Panc1 (cell line): Measurements from ENCODE around the gene SLC25A43. TPM values are rescaled to one million over a fixed set of nuclear protein-coding genes. Genes with fewer than 3 reads are reported as not detected.
"Not testable (repeated sequence)": the region's sequence is repeated elsewhere in the genome, so short reads cannot be mapped to it uniquely, and the experiment has no call there.

Source experiments
- ATAC-seq: fragments of 200-7000 bp; cut with Tn5 transposase; 2 replicates; pipeline ENCODE4 v1.9.1; 2020; ENCODE audit warnings: mild to moderate bottlenecking, moderate library complexity
- BruUV-seq: library from RNA; stranded (reverse); fragments of 400-500 nt; replicated peaks from 2 replicates; lab custom pipeline; 2021; lab: Mats Ljungman, UMichigan
- CTCF ChIA-PET: fragments of 300-600 bp; sonication (Branson Sonifier 250); formaldehyde crosslinking; loops from one replicate; lab custom pipeline; 2022; ENCODE audit warnings: antibody characterized with exemption; lab: Charles Lee
- POLR2A ChIA-PET: fragments of 300-600 bp; sonication (Branson Sonifier 250); formaldehyde crosslinking; loops from one replicate; lab custom pipeline; 2022; ENCODE audit warnings: antibody characterized with exemption; lab: Charles Lee
- DNase-seq: peaks from one replicate; pipeline ENCODE4 v3.0.0-alpha.2; 2010; ENCODE audit warnings: low read depth, low spot score
- H3K27ac ChIP-seq: 2 replicates; pipeline ENCODE4 v1.5.1; 2011; ENCODE audit warnings: mild to moderate bottlenecking, low read length, inconsistent platforms
- H3K27me3 ChIP-seq: fragments of 200-500 bp; sonication (Bioruptor generic); 2 replicates; pipeline ENCODE4 v1.6.0; 2014; ENCODE audit warnings: low read length, inconsistent platforms; ENCODE audit not compliant: control insufficient read depth, insufficient read depth
- H3K36me3 ChIP-seq: fragments of 200-500 bp; sonication (Bioruptor generic); 2 replicates; pipeline ENCODE4 v1.5.1; 2014; ENCODE audit warnings: inconsistent platforms, mild to moderate bottlenecking, low read length, moderate library complexity; ENCODE audit not compliant: control insufficient read depth, insufficient read depth
- H3K4me1 ChIP-seq: 2 replicates; pipeline ENCODE4 v1.5.1; 2011; ENCODE audit warnings: inconsistent platforms, mild to moderate bottlenecking, low read length, moderate library complexity; ENCODE audit not compliant: control insufficient read depth, insufficient read depth
- H3K4me3 ChIP-seq, 2 experiments: 2 replicates each; pipeline ENCODE4 v1.5.1; 2011 to 2012; ENCODE audit warnings: low read depth in 2 of 2, low read length in 2 of 2, mild to moderate bottlenecking in 2 of 2, inconsistent platforms in 1 of 2, moderate library complexity in 1 of 2
- H3K9me3 ChIP-seq: fragments of 200-500 bp; sonication (Bioruptor generic); 2 replicates; pipeline ENCODE4 v1.5.1; 2014; ENCODE audit warnings: low read depth, mild to moderate bottlenecking, inconsistent platforms, low read length, moderate library complexity; ENCODE audit not compliant: control insufficient read depth, insufficient read depth
- POLR2AphosphoS5 ChIP-seq: IDR thresholded peaks from 2 replicates; pipeline ENCODE4 v1.6.1; 2012; ENCODE audit warnings: mild to moderate bottlenecking, low read depth, low read length, moderate library complexity
- SIN3A ChIP-seq: IDR thresholded peaks from 2 replicates; pipeline ENCODE4 v1.6.1; 2012; ENCODE audit warnings: low read depth, mild to moderate bottlenecking, low read length, moderate library complexity, borderline replicate concordance; ENCODE audit not compliant: insufficient read depth
- TCF7L2 ChIP-seq: IDR thresholded peaks from 2 replicates; pipeline ENCODE4 v1.6.1; 2011; ENCODE audit warnings: mild to moderate bottlenecking, low read depth, low read length, inconsistent platforms
- in situ Hi-C: cut with HindIII; loops from 2 replicates; pipeline ENCODE4 v1.10.0; 2016; ENCODE audit warnings: low sequenced_read_pairs, low pct_unique_long_range_greater_than_20kb
- intact Hi-C: fragments of 100-400 bp; cut with micrococcal nuclease; formaldehyde crosslinking; loops from one replicate; pipeline ENCODE4 v1.10.0; 2022; ENCODE audit not compliant: unreplicated experiment
- total RNA-seq: library from RNA; stranded (reverse); gene quantifications from one replicate; pipeline ENCODE4 v1.2.1, GENCODE V29; 2021; ENCODE audit not compliant: unreplicated experiment
- TF ChIP-seq, protein P1 (sequence below), 2 experiments: IDR thresholded peaks; 2 replicates each; pipeline ENCODE4 v1.6.1; 2011 to 2012; ENCODE audit warnings: low read depth in 2 of 2, control low read depth in 1 of 2, low read length in 1 of 2, mild to moderate bottlenecking in 1 of 2, moderate library complexity in 1 of 2; ENCODE audit not compliant: insufficient read depth in 1 of 2
- TF ChIP-seq, protein P2 (sequence below): fragments of 450-650 bp; IDR thresholded peaks from 2 replicates; pipeline ENCODE4 v1.5.1; 2017; ENCODE audit warnings: mild to moderate bottlenecking

The SLC25A43 gene
- total RNA-seq, 1 experiment from 2014 or later: 35.5 TPM

DNA sequence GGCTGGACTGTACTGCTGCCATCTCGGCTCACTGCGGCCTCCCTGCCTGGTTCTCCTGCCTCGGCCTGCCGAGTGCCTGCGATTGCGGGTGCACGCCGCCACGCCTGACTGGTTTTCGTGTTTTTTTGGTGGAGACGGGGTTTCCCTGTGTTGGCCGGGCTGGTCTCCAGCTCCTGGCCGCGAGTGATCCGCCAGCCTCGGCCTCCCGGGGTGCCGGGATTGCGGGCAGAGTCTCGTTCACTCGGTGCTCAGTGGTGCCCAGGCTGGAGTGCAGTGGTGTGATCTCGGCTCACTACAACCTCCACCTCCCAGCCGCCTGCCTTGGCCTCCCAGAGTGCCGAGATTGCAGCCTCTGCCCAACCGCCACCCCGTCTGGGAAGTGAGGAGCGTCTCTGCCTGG, 37.7 kb upstream of the SLC25A43 start:
- H3K27ac ChIP-seq, ATAC-seq, H3K36me3 ChIP-seq, H3K9me3 ChIP-seq, POLR2A ChIA-PET, in situ Hi-C loops, intact Hi-C loops, H3K4me1 ChIP-seq, H3K4me3 ChIP-seq, H3K27me3 ChIP-seq, CTCF ChIA-PET, BruUV-seq, DNase-seq: not testable (repeated sequence)

DNA sequence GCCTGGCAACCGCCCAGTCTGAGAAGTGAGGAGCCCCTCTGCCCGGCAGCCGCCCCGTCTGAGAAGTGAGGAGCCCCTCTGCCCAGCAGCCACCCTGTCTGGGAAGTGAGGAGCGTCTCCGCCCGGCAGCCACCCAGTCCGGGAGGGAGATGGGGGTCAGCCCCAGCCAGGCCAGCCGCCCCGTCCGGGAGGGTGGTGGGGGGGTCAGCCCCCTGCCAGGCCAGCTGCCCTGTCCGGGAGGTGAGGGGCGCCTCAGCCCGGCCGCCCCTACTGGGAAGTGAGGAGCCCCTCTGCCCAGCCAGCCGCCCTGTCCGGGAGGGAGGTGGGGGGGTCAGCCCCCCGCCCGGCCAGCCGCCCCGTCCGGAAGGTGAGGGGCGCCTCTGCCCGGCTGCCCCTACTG, 37.1 kb upstream of the SLC25A43 start:
- intact Hi-C loops, H3K27ac ChIP-seq, ATAC-seq, H3K4me1 ChIP-seq, H3K27me3 ChIP-seq, BruUV-seq, H3K36me3 ChIP-seq, in situ Hi-C loops, H3K9me3 ChIP-seq, H3K4me3 ChIP-seq, CTCF ChIA-PET, POLR2A ChIA-PET, DNase-seq: not testable (repeated sequence)

DNA sequence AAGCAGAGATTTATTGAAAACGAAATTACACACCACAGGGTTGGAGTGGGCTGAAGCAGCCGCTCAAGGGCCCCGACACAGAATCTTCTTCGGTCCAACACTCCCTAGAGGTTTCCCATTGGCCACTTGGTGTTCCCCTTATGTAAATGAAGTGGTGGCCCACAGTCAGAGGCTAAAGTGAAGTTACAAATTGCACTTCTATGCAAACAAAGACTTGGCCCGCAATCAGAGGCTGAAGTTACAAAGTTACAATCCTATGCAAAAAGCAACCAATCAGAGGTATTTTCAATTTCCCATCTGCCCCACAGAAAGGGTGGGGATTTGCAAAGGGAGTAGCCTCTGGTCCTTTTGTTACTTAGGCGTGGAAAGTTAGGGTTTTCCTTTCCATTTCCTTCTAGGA, 35.7 kb upstream of the SLC25A43 start:
- BruUV-seq: no TSS peak

DNA sequence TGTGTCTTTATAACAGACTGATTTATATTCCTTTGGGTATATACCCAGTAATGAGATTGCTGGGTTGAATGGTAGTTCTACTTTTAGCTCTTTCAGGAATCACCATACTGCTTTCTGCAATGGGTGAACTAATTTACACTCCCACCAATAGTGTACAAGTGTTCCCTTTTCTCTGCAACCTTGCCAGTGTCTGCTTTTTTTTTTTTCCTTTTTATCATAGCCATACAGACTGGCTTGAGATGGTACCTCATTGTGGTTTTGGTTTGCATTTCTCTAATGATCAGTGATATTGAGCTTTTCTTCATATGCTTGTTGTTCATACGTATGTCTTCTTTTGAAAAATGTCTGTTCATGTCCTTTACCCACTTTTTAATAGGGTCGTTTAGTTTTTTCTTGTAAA, 27.3 kb upstream of the SLC25A43 start:
- CTCF ChIA-PET, ATAC-seq, in situ Hi-C loops, H3K36me3 ChIP-seq, DNase-seq, H3K27me3 ChIP-seq, H3K4me1 ChIP-seq, BruUV-seq, POLR2A ChIA-PET, H3K4me3 ChIP-seq, H3K9me3 ChIP-seq, intact Hi-C loops, H3K27ac ChIP-seq: not testable (repeated sequence)

More for the DNA sequence above, 35.7 kb upstream of the SLC25A43 start:
- no peaks in the 10 kb centered on the region for H3K27me3 ChIP-seq
- ATAC-seq (no peak), DNase-seq (no peak)
- in situ Hi-C loops (no loop called here), intact Hi-C loops (no loop called here)
- no peak for TF ChIP-seq SIN3A
- TF ChIP-seq POLR2AphosphoS5: no peak
- TF ChIP-seq TCF7L2: no peak
- TF ChIP-seq, protein P1, sequence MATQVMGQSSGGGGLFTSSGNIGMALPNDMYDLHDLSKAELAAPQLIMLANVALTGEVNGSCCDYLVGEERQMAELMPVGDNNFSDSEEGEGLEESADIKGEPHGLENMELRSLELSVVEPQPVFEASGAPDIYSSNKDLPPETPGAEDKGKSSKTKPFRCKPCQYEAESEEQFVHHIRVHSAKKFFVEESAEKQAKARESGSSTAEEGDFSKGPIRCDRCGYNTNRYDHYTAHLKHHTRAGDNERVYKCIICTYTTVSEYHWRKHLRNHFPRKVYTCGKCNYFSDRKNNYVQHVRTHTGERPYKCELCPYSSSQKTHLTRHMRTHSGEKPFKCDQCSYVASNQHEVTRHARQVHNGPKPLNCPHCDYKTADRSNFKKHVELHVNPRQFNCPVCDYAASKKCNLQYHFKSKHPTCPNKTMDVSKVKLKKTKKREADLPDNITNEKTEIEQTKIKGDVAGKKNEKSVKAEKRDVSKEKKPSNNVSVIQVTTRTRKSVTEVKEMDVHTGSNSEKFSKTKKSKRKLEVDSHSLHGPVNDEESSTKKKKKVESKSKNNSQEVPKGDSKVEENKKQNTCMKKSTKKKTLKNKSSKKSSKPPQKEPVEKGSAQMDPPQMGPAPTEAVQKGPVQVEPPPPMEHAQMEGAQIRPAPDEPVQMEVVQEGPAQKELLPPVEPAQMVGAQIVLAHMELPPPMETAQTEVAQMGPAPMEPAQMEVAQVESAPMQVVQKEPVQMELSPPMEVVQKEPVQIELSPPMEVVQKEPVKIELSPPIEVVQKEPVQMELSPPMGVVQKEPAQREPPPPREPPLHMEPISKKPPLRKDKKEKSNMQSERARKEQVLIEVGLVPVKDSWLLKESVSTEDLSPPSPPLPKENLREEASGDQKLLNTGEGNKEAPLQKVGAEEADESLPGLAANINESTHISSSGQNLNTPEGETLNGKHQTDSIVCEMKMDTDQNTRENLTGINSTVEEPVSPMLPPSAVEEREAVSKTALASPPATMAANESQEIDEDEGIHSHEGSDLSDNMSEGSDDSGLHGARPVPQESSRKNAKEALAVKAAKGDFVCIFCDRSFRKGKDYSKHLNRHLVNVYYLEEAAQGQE (IDR thresholded peaks at IDR 0.05; ENCODE audit: insufficient read depth in 1 of 2, low read depth in 2 of 2, low read length in 1 of 2): no peak
- TF ChIP-seq, protein P2, sequence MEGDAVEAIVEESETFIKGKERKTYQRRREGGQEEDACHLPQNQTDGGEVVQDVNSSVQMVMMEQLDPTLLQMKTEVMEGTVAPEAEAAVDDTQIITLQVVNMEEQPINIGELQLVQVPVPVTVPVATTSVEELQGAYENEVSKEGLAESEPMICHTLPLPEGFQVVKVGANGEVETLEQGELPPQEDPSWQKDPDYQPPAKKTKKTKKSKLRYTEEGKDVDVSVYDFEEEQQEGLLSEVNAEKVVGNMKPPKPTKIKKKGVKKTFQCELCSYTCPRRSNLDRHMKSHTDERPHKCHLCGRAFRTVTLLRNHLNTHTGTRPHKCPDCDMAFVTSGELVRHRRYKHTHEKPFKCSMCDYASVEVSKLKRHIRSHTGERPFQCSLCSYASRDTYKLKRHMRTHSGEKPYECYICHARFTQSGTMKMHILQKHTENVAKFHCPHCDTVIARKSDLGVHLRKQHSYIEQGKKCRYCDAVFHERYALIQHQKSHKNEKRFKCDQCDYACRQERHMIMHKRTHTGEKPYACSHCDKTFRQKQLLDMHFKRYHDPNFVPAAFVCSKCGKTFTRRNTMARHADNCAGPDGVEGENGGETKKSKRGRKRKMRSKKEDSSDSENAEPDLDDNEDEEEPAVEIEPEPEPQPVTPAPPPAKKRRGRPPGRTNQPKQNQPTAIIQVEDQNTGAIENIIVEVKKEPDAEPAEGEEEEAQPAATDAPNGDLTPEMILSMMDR: no peak
- no peaks in the 10 kb centered on the region for H3K9me3 ChIP-seq
- POLR2A ChIA-PET: no interaction called here
- H3K4me3 ChIP-seq: no peak overlapping the region
- H3K36me3 ChIP-seq: no peaks in the 10 kb centered on the region
- no peaks in the 10 kb centered on the region for H3K4me1 ChIP-seq
- no peak overlapping the region for H3K27ac ChIP-seq
- CTCF ChIA-PET: no interaction called here
